ENCODE data around the gene BRPF1. TPM values are rescaled to one million over a fixed set of nuclear protein-coding genes. Genes with fewer than 3 reads are reported as not detected.

BRPF1 gene
- polyA plus RNA-seq, 1 of the 3 experiments (the other 2 are of a cell fraction), result 13.0 TPM

- TF ChIP-seq REST (IDR thresholded peaks at IDR 0.05; ENCODE audit: low read depth, low read length) (no peak), PBX3 (IDR thresholded peaks at IDR 0.05) (peak; percentile 57), POLR2AphosphoS5 (IDR thresholded peaks at IDR 0.05; ENCODE audit: low read depth, low read length) (peak; percentile 28; the same call in 1 of the 2 replicates), RFX5 (IDR thresholded peaks at IDR 0.05; ENCODE audit: low read length) (no peak)
Observed at GRCh38 chr3:9746330-9746729, 14.8 kb downstream of the BRPF1 start (continued).

GRCh38 chr3:9747267-9747666 is 15.7 kb downstream of the BRPF1 start:
- H3F3A ChIP-seq (replicated peaks; ENCODE audit: insufficient read depth), result peaks cover 38% of the 10 kb centered on the region
- no peak for DNase-seq
- H3K4me1 ChIP-seq (ENCODE audit: control insufficient read depth in 1 of 2, insufficient read depth in 2 of 2, low read depth in 1 of 2, low read length in 1 of 2), result peaks cover 17 to 24% of the 10 kb centered on the region in 2 experiments
- peaks cover 51 to 66% of the 10 kb centered on the region in 2 experiments for H3K36me3 ChIP-seq (replicated peaks in 1 of 2; ENCODE audit: control insufficient read depth in 1 of 2, insufficient read depth in 2 of 2, low read length in 1 of 2)
- H3K4me2 ChIP-seq, result peak overlapping the region; percentile 30; the same call in 1 of the 2 replicates
- ChIA-PET POLR2A (no interaction called here), CTCF (no interaction called here)
- no peak overlapping the region for H3K9ac ChIP-seq
- peaks cover 30% of the 10 kb centered on the region for H3K79me2 ChIP-seq (ENCODE audit: insufficient read depth)
- TF ChIP-seq CHD2 (IDR thresholded peaks at IDR 0.05; ENCODE audit: low read length, partially characterized antibody) (no peak), RXRA (IDR thresholded peaks at IDR 0.05; ENCODE audit: borderline replicate concordance, low read depth) (peak; percentile 36; the same call in 1 of the 2 replicates), POLR2AphosphoS5 (IDR thresholded peaks at IDR 0.05; ENCODE audit: low read depth, low read length) (no peak), USF1 (IDR thresholded peaks at IDR 0.05; ENCODE audit: borderline replicate concordance, low read depth) (no peak), IRF3 (IDR thresholded peaks at IDR 0.05; ENCODE audit: low read depth, low read length) (no peak), CTCF (IDR thresholded peaks at IDR 0.05) (no peak), TAF1 (IDR thresholded peaks at IDR 0.05; ENCODE audit: borderline replicate concordance, low read depth, low read length) (no peak), RAD21 (IDR thresholded peaks at IDR 0.05; ENCODE audit: low read length) (no peak), TCF12 (IDR thresholded peaks at IDR 0.05) (peak; percentile 50; the same call in 1 of the 2 replicates), GABPA (IDR thresholded peaks at IDR 0.05; ENCODE audit: low read depth) (no peak), FOXM1 (IDR thresholded peaks at IDR 0.05; ENCODE audit: low read depth) (no peak), FOXJ3 (CRISPR knock-in tag; IDR thresholded peaks at IDR 0.05) (no peak), ELF1 (IDR thresholded peaks at IDR 0.05) (no peak), FOSL2 (IDR thresholded peaks at IDR 0.05; ENCODE audit: borderline replicate concordance, low read depth) (peak; percentile 49; the same call in 1 of the 2 replicates), JUND (IDR thresholded peaks at IDR 0.05) (peak; percentile 34; the same call in 1 of the 2 replicates), NFIC (IDR thresholded peaks at IDR 0.05; ENCODE audit: borderline replicate concordance) (0 out of 2 replicates have a peak, but pooled peaks have one; percentile 9), PBX3 (IDR thresholded peaks at IDR 0.05) (peak; percentile 43; the same call in 1 of the 2 replicates)
- 82% methylated on average over 2 of the region's 8 CpGs for WGBS (ENCODE audit: low lambda C conversion rate)
- no peaks in the 10 kb centered on the region for H3K9me2 ChIP-seq
- H3K9me3 ChIP-seq, result no peaks in the 10 kb centered on the region
- no peaks in the 10 kb centered on the region for H3K27me3 ChIP-seq (ENCODE audit: insufficient read depth)
- peak overlapping the region in 1 of 2 experiments; percentile 55; a peak in 1 of 4 replicates for H3K27ac ChIP-seq (ENCODE audit: low read depth in 2 of 2, low read length in 1 of 2)
- no peaks in the 10 kb centered on the region for H4K20me1 ChIP-seq (ENCODE audit: insufficient read depth)
- no peak overlapping the region for H3K4me3 ChIP-seq (ENCODE audit: low read depth in 2 of 2, low read length in 1 of 2)
- no peak overlapping the region for H2AFZ ChIP-seq (ENCODE audit: low read depth)
